SK-N-SH treated with all-trans-retinoic acid at 6 μM for 48 hours (cell line): ENCODE measurements around the gene MTMR8.
"Not testable (repeated sequence)": the region's sequence is repeated elsewhere in the genome, so short reads cannot be mapped to it uniquely, and the experiment has no call there.

Experiments
- ATAC-seq: fragments of 200-7000 bp; cut with Tn5 transposase; 3 replicates; pipeline ENCODE4 v1.9.1; 2020; ENCODE audit warnings: mild to moderate bottlenecking, moderate library complexity
- ARNTL ChIP-seq: fragments of 450-650 bp; formaldehyde crosslinking; IDR thresholded peaks from 2 replicates; pipeline ENCODE4 v1.5.0; 2020; ENCODE audit warnings: low read depth, mild to moderate bottlenecking, moderate library complexity, borderline replicate concordance
- BACH2 ChIP-seq: fragments of 250-450 bp; sonication (Bioruptor Pico); IDR thresholded peaks from 2 replicates; pipeline ENCODE4 v1.9.0; 2021; ENCODE audit warnings: mild to moderate bottlenecking, borderline replicate concordance
- CSDC2 ChIP-seq: fragments of 250-450 bp; sonication (Bioruptor Pico); IDR thresholded peaks from 2 replicates; pipeline ENCODE4 v1.5.0; 2020; ENCODE audit warnings: mild to moderate bottlenecking, moderate library complexity
- ESRRG ChIP-seq: fragments of 250-450 bp; sonication (Bioruptor Pico); IDR thresholded peaks from 2 replicates; pipeline ENCODE4 v1.6.1; 2021; ENCODE audit warnings: mild to moderate bottlenecking
- GLIS3 ChIP-seq: fragments of 250-450 bp; sonication (Bioruptor Pico); IDR thresholded peaks from 2 replicates; pipeline ENCODE4 v1.5.0; 2020; ENCODE audit warnings: mild to moderate bottlenecking, moderate library complexity
- ISL1 ChIP-seq: fragments of 250-450 bp; sonication (Bioruptor Pico); IDR thresholded peaks from 2 replicates; pipeline ENCODE4 v2.1.2; 2022; ENCODE audit warnings: mild to moderate bottlenecking, moderate library complexity
- PPARA ChIP-seq: fragments of 250-450 bp; sonication (Bioruptor Pico); IDR thresholded peaks from 2 replicates; pipeline ENCODE4 v1.5.0; 2020; ENCODE audit warnings: mild to moderate bottlenecking, borderline replicate concordance
- RARB ChIP-seq: fragments of 250-450 bp; sonication (Bioruptor Pico); IDR thresholded peaks from 2 replicates; pipeline ENCODE4 v1.8.0; 2021; ENCODE audit warnings: mild to moderate bottlenecking, moderate library complexity
- TCF4 ChIP-seq: fragments of 250-450 bp; sonication (Bioruptor Pico); IDR thresholded peaks from 2 replicates; pipeline ENCODE4 v1.8.0; 2021; ENCODE audit warnings: mild to moderate bottlenecking, moderate library complexity, borderline replicate concordance
- TOX ChIP-seq: fragments of 250-450 bp; sonication (Bioruptor Pico); IDR thresholded peaks from 2 replicates; pipeline ENCODE4 v1.8.0; 2021; ENCODE audit warnings: mild to moderate bottlenecking, moderate library complexity, borderline replicate concordance
- ZC3H10 ChIP-seq: fragments of 250-450 bp; sonication (Bioruptor Pico); IDR thresholded peaks from 2 replicates; pipeline ENCODE4 v1.5.1; 2021; ENCODE audit warnings: mild to moderate bottlenecking, moderate library complexity
- ZFP30 ChIP-seq: fragments of 450-650 bp; formaldehyde crosslinking; IDR thresholded peaks from 2 replicates; pipeline ENCODE4 v1.5.0; 2022; ENCODE audit warnings: mild to moderate bottlenecking, moderate library complexity
- ZNF565 ChIP-seq: fragments of 450-650 bp; formaldehyde crosslinking; conservative IDR thresholded peaks from 2 replicates; pipeline ENCODE4 v1.5.0; 2020; ENCODE audit warnings: low read depth, mild to moderate bottlenecking, moderate library complexity
- ZNF70 ChIP-seq: fragments of 450-650 bp; formaldehyde crosslinking; IDR thresholded peaks from 2 replicates; pipeline ENCODE4 v1.5.0; 2020; ENCODE audit warnings: mild to moderate bottlenecking, moderate library complexity
- ZNF8 ChIP-seq: fragments of 450-650 bp; formaldehyde crosslinking; IDR thresholded peaks from 2 replicates; pipeline ENCODE4 v1.5.0; 2020; ENCODE audit warnings: mild to moderate bottlenecking, moderate library complexity
- TF ChIP-seq, protein P1 (sequence below): fragments of 250-450 bp; sonication (Bioruptor Pico); IDR thresholded peaks from 2 replicates; pipeline ENCODE4 v1.5.1; 2020; ENCODE audit warnings: low read depth, mild to moderate bottlenecking, moderate library complexity
- TF ChIP-seq, protein P2 (sequence below): fragments of 250-450 bp; sonication (Bioruptor Pico); IDR thresholded peaks from 2 replicates; pipeline ENCODE4 v1.5.1; 2021; ENCODE audit warnings: mild to moderate bottlenecking, moderate library complexity
- TF ChIP-seq, protein P3 (sequence below): fragments of 250-450 bp; sonication (Bioruptor Pico); IDR thresholded peaks from 2 replicates; pipeline ENCODE4 v1.8.0; 2021; ENCODE audit warnings: low read depth, mild to moderate bottlenecking, moderate library complexity, borderline replicate concordance
- TF ChIP-seq, protein P4 (sequence below): fragments of 250-450 bp; sonication (Bioruptor Pico); IDR thresholded peaks from 2 replicates; pipeline ENCODE4 v1.8.0; 2020; ENCODE audit warnings: mild to moderate bottlenecking, moderate library complexity, borderline replicate concordance
- TF ChIP-seq, protein P5 (sequence below): fragments of 250-450 bp; sonication (Bioruptor Pico); IDR thresholded peaks from 2 replicates; pipeline ENCODE4 v1.5.0; 2020; ENCODE audit warnings: mild to moderate bottlenecking, moderate library complexity

MTMR8 gene

DNA sequence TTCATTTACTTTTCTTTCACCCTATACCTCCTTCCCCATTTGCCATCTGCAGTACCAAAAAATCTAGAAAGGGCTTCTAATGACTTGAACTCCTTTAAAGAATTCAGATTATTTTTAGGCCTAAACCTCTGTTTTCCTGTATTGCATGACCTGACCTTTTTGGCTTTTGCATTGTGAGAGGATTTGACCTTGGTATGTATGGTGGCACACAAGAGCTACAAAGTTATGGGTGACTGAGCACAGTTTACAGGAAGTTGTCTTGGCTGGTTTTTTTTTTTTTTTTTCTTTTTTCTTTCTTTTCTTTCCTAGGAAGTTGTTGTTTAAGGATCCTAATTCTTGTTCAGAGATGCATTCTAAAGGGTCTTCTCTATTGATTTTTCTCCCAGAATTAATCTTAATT lies 32.0 kb upstream of the MTMR8 start:
- ATAC-seq: no peak
- TF ChIP-seq, protein P1, sequence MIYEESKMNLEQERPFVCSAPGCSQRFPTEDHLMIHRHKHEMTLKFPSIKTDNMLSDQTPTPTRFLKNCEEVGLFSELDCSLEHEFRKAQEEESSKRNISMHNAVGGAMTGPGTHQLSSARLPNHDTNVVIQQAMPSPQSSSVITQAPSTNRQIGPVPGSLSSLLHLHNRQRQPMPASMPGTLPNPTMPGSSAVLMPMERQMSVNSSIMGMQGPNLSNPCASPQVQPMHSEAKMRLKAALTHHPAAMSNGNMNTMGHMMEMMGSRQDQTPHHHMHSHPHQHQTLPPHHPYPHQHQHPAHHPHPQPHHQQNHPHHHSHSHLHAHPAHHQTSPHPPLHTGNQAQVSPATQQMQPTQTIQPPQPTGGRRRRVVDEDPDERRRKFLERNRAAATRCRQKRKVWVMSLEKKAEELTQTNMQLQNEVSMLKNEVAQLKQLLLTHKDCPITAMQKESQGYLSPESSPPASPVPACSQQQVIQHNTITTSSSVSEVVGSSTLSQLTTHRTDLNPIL (CRISPR knock-in tag): no peak
- TF ChIP-seq ZFP30 (CRISPR knock-in tag) (no peak), ARNTL (CRISPR knock-in tag) (no peak), PPARA (no peak), ZNF8 (CRISPR knock-in tag) (no peak), CSDC2 (CRISPR knock-in tag) (no peak), TCF4 (CRISPR knock-in tag) (no peak), ESRRG (CRISPR knock-in tag) (no peak), ZC3H10 (CRISPR knock-in tag) (no peak), ZNF565 (no peak), BACH2 (CRISPR knock-in tag) (no peak), ISL1 (no peak), GLIS3 (CRISPR knock-in tag) (no peak)
- TF ChIP-seq, protein P2, sequence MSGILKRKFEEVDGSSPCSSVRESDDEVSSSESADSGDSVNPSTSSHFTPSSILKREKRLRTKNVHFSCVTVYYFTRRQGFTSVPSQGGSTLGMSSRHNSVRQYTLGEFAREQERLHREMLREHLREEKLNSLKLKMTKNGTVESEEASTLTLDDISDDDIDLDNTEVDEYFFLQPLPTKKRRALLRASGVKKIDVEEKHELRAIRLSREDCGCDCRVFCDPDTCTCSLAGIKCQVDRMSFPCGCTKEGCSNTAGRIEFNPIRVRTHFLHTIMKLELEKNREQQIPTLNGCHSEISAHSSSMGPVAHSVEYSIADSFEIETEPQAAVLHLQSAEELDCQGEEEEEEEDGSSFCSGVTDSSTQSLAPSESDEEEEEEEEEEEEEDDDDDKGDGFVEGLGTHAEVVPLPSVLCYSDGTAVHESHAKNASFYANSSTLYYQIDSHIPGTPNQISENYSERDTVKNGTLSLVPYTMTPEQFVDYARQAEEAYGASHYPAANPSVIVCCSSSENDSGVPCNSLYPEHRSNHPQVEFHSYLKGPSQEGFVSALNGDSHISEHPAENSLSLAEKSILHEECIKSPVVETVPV (CRISPR knock-in tag): no peak
- TF ChIP-seq, protein P3, sequence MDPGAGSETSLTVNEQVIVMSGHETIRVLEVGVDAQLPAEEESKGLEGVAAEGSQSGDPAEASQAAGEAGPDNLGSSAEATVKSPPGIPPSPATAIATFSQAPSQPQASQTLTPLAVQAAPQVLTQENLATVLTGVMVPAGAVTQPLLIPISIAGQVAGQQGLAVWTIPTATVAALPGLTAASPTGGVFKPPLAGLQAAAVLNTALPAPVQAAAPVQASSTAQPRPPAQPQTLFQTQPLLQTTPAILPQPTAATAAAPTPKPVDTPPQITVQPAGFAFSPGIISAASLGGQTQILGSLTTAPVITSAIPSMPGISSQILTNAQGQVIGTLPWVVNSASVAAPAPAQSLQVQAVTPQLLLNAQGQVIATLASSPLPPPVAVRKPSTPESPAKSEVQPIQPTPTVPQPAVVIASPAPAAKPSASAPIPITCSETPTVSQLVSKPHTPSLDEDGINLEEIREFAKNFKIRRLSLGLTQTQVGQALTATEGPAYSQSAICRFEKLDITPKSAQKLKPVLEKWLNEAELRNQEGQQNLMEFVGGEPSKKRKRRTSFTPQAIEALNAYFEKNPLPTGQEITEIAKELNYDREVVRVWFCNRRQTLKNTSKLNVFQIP (CRISPR knock-in tag): no peak
- TF ChIP-seq, protein P4, sequence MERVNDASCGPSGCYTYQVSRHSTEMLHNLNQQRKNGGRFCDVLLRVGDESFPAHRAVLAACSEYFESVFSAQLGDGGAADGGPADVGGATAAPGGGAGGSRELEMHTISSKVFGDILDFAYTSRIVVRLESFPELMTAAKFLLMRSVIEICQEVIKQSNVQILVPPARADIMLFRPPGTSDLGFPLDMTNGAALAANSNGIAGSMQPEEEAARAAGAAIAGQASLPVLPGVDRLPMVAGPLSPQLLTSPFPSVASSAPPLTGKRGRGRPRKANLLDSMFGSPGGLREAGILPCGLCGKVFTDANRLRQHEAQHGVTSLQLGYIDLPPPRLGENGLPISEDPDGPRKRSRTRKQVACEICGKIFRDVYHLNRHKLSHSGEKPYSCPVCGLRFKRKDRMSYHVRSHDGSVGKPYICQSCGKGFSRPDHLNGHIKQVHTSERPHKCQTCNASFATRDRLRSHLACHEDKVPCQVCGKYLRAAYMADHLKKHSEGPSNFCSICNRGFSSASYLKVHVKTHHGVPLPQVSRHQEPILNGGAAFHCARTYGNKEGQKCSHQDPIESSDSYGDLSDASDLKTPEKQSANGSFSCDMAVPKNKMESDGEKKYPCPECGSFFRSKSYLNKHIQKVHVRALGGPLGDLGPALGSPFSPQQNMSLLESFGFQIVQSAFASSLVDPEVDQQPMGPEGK (CRISPR knock-in tag): no peak

DNA sequence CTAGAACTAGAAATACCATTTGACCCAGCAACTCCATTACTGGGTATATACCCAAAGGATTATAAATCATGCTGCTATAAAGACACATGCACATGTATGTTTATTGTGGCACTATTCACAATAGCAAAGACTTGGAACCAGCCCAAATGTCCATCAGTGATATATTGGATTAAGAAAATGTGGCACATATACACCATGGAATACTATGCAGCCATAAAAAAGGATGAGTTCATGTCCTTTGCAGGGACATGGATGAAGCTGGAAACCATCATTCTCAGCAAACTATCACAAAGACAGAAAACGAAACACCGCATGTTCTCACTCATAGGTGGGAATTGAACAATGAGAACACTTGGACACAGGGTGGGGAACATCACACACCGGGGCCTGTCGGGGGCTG lies 14.5 kb upstream of the MTMR8 start:
- ATAC-seq: not testable (repeated sequence)

DNA sequence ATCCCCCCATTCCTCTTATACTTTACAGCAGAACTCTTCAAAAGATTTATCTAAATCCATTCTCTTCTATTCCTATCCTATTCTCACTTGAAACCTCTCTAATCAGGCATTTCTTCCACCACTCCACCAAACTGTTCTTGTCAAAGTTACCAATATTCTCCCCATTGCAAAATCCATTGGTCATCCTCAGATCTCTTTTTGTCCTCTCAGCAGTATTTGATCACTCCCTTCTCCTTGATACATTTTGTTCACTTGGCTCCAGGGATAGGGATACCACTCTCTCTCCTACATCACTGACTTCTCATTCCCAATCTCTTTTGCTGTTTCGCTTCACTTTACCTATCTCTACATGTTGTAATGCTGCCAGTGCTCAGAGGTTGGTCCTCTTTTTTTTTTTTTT lies 2.8 kb upstream of the MTMR8 start:
- no peak for TF ChIP-seq ZFP30 (CRISPR knock-in tag)
- TF ChIP-seq TOX (CRISPR knock-in tag): no peak
- TF ChIP-seq ZNF8 (CRISPR knock-in tag): no peak
- TF ChIP-seq, protein P5, sequence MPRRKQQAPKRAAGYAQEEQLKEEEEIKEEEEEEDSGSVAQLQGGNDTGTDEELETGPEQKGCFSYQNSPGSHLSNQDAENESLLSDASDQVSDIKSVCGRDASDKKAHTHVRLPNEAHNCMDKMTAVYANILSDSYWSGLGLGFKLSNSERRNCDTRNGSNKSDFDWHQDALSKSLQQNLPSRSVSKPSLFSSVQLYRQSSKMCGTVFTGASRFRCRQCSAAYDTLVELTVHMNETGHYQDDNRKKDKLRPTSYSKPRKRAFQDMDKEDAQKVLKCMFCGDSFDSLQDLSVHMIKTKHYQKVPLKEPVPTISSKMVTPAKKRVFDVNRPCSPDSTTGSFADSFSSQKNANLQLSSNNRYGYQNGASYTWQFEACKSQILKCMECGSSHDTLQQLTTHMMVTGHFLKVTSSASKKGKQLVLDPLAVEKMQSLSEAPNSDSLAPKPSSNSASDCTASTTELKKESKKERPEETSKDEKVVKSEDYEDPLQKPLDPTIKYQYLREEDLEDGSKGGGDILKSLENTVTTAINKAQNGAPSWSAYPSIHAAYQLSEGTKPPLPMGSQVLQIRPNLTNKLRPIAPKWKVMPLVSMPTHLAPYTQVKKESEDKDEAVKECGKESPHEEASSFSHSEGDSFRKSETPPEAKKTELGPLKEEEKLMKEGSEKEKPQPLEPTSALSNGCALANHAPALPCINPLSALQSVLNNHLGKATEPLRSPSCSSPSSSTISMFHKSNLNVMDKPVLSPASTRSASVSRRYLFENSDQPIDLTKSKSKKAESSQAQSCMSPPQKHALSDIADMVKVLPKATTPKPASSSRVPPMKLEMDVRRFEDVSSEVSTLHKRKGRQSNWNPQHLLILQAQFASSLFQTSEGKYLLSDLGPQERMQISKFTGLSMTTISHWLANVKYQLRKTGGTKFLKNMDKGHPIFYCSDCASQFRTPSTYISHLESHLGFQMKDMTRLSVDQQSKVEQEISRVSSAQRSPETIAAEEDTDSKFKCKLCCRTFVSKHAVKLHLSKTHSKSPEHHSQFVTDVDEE (CRISPR knock-in tag): no peak
- TF ChIP-seq, protein P2 (CRISPR knock-in tag): no peak
- TF ChIP-seq ISL1: no peak
- no peak for TF ChIP-seq ZC3H10 (CRISPR knock-in tag)
- TF ChIP-seq, protein P3 (CRISPR knock-in tag): no peak
- TF ChIP-seq ESRRG (CRISPR knock-in tag): no peak
- no peak for TF ChIP-seq ZNF70 (CRISPR knock-in tag)
- TF ChIP-seq RARB (CRISPR knock-in tag): no peak
- no peak for TF ChIP-seq BACH2 (CRISPR knock-in tag)
- TF ChIP-seq ARNTL (CRISPR knock-in tag): no peak
- TF ChIP-seq, protein P4 (CRISPR knock-in tag): no peak

More for the DNA sequence above, 2.8 kb upstream of the MTMR8 start:
- no peak for ATAC-seq
